SH-SY5Y (cell line): Measurements from ENCODE around the gene PABPN1L.

Experiments used
- GATA2 ChIP-seq: IDR thresholded peaks from 2 replicates; pipeline ENCODE4 v1.6.1; 2011; ENCODE audit warnings: mild to moderate bottlenecking, low read depth, low read length
- GATA3 ChIP-seq: IDR thresholded peaks from 2 replicates; pipeline ENCODE4 v1.6.1; 2011; ENCODE audit warnings: low read depth, mild to moderate bottlenecking, low read length, moderate library complexity

DNA sequence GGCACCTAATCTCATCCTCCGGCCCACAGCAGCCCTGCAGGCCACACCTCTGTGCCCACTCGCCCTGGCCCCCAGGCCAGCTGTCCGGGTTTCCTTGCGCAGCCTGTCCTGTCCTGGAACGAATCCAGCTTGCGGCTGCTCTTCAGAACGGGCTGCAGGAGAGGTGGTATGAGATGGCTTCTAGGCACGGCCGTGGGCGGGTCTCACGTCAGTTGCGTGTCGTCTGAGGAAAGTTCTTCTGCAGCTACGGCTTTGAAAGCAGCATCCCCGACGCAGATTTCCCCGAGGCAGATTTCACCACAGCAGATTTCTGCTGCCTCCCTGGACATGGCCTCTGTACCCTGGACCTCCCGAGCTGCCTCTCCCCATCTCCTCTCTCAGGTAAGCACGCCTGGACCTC is 27.9 kb downstream of the PABPN1L start:
- TF ChIP-seq GATA3 (no peak), GATA2 (no peak)
